Measurements from ENCODE around the gene JAGN1. TPM values are rescaled to one million over a fixed set of nuclear protein-coding genes. Genes with fewer than 3 reads are reported as not detected.
A peak's percentile ranks its signal among the peaks of the same experiment; 100 is the strongest.

Gene JAGN1
- total and polyA plus RNA-seq, 9 of the 15 experiments (the other 6 are each of a cell fraction or from before 2014, with no cell fraction given), result 31.6 to 77.8 (median 40.3) TPM

DNA sequence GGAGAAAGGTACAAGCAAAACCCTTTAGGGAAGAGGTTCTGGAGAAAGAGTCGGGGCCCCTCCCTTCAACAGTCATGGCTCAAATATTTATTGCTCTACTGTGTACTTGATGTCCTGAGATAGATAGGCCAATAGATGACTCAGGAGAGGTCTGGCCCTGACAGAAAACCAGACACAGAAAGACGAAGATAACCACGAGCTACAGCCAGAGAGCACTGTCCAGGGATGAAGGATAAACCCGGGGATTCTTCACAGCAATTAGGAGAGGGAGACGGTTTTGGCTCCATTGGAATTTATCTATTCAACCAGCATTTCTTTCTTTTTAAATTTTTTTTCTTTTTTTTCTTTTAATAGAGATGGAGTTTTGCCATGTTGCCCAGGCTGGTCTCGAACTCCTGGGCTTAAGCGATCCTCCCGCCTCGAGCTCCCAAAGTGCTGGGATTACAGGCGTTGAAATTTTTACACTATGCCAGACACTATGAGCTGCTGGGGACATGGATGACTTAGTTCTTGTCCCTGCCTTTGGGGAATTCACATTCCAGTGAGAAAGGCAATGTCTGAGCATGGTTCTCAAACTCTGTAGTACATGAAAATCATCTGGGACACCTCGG is 5.8 kb upstream of the JAGN1 start (continued):
- TF ChIP-seq, protein P1, sequence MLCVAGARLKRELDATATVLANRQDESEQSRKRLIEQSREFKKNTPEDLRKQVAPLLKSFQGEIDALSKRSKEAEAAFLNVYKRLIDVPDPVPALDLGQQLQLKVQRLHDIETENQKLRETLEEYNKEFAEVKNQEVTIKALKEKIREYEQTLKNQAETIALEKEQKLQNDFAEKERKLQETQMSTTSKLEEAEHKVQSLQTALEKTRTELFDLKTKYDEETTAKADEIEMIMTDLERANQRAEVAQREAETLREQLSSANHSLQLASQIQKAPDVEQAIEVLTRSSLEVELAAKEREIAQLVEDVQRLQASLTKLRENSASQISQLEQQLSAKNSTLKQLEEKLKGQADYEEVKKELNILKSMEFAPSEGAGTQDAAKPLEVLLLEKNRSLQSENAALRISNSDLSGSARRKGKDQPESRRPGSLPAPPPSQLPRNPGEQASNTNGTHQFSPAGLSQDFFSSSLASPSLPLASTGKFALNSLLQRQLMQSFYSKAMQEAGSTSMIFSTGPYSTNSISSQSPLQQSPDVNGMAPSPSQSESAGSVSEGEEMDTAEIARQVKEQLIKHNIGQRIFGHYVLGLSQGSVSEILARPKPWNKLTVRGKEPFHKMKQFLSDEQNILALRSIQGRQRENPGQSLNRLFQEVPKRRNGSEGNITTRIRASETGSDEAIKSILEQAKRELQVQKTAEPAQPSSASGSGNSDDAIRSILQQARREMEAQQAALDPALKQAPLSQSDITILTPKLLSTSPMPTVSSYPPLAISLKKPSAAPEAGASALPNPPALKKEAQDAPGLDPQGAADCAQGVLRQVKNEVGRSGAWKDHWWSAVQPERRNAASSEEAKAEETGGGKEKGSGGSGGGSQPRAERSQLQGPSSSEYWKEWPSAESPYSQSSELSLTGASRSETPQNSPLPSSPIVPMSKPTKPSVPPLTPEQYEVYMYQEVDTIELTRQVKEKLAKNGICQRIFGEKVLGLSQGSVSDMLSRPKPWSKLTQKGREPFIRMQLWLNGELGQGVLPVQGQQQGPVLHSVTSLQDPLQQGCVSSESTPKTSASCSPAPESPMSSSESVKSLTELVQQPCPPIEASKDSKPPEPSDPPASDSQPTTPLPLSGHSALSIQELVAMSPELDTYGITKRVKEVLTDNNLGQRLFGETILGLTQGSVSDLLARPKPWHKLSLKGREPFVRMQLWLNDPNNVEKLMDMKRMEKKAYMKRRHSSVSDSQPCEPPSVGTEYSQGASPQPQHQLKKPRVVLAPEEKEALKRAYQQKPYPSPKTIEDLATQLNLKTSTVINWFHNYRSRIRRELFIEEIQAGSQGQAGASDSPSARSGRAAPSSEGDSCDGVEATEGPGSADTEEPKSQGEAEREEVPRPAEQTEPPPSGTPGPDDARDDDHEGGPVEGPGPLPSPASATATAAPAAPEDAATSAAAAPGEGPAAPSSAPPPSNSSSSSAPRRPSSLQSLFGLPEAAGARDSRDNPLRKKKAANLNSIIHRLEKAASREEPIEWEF (CRISPR knock-in tag; IDR thresholded peaks at IDR 0.05), result 0 out of 2 replicates have a peak, but pooled peaks have one; percentile 50
- TF ChIP-seq SRSF9 (IDR thresholded peaks at IDR 0.05; ENCODE audit: borderline replicate concordance, low read depth, low read length) (no peak), KAT2B (IDR thresholded peaks at IDR 0.05; ENCODE audit: low read depth, low read length) (no peak), CBFA2T2 (conservative IDR thresholded peaks at IDR 0.05) (peak; percentile 68), CBX3 (IDR thresholded peaks at IDR 0.05; ENCODE audit: borderline replicate concordance in 1 of 2, low read length in 2 of 2) (peak in 1 of 2 experiments; percentile 56; a peak in 1 of 3 replicates), SMAD3 (CRISPR knock-in tag; conservative IDR thresholded peaks at IDR 0.05) (no peak), ZNF583 (CRISPR knock-in tag; IDR thresholded peaks at IDR 0.05) (no peak), ETV5 (CRISPR knock-in tag; IDR thresholded peaks at IDR 0.05; ENCODE audit: low read depth) (0 out of 2 replicates have a peak, but pooled peaks have one; percentile 58), ARID2 (IDR thresholded peaks at IDR 0.05) (no peak), TSHZ1 (CRISPR knock-in tag; IDR thresholded peaks at IDR 0.05) (no peak), DPF2 (IDR thresholded peaks at IDR 0.05) (peak; percentile 94), ZFX (CRISPR knock-in tag; IDR thresholded peaks at IDR 0.05) (no peak; the same call in 1 of the 2 replicates), CREB1 (IDR thresholded peaks at IDR 0.05) (peak; percentile 19; the same call in 1 of the 2 replicates), CREB1 (CRISPR knock-in tag; IDR thresholded peaks at IDR 0.05) (no peak)
- TF ChIP-seq, protein P2, sequence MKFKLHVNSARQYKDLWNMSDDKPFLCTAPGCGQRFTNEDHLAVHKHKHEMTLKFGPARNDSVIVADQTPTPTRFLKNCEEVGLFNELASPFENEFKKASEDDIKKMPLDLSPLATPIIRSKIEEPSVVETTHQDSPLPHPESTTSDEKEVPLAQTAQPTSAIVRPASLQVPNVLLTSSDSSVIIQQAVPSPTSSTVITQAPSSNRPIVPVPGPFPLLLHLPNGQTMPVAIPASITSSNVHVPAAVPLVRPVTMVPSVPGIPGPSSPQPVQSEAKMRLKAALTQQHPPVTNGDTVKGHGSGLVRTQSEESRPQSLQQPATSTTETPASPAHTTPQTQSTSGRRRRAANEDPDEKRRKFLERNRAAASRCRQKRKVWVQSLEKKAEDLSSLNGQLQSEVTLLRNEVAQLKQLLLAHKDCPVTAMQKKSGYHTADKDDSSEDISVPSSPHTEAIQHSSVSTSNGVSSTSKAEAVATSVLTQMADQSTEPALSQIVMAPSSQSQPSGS (CRISPR knock-in tag; IDR thresholded peaks at IDR 0.05), result no peak
- TF ChIP-seq, protein P3, sequence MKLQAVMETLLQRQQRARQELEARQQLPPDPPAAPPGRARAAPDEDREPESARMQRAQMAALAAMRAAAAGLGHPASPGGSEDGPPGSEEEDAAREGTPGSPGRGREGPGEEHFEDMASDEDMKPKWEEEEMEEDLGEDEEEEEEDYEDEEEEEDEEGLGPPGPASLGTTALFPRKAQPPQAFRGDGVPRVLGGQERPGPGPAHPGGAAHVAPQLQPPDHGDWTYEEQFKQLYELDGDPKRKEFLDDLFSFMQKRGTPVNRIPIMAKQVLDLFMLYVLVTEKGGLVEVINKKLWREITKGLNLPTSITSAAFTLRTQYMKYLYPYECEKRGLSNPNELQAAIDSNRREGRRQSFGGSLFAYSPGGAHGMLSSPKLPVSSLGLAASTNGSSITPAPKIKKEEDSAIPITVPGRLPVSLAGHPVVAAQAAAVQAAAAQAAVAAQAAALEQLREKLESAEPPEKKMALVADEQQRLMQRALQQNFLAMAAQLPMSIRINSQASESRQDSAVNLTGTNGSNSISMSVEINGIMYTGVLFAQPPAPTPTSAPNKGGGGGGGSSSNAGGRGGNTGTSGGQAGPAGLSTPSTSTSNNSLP (IDR thresholded peaks at IDR 0.05; ENCODE audit: borderline replicate concordance, low read depth, low read length), result peak; percentile 88; the same call in 1 of the 2 replicates

All from K562 (cell line).